Measurements from ENCODE around the gene AGAP2. TPM values are rescaled to one million over a fixed set of nuclear protein-coding genes. Genes with fewer than 3 reads are reported as not detected.

Gene AGAP2
- polyA plus RNA-seq, 1 experiment, result 0.05 TPM

DNA sequence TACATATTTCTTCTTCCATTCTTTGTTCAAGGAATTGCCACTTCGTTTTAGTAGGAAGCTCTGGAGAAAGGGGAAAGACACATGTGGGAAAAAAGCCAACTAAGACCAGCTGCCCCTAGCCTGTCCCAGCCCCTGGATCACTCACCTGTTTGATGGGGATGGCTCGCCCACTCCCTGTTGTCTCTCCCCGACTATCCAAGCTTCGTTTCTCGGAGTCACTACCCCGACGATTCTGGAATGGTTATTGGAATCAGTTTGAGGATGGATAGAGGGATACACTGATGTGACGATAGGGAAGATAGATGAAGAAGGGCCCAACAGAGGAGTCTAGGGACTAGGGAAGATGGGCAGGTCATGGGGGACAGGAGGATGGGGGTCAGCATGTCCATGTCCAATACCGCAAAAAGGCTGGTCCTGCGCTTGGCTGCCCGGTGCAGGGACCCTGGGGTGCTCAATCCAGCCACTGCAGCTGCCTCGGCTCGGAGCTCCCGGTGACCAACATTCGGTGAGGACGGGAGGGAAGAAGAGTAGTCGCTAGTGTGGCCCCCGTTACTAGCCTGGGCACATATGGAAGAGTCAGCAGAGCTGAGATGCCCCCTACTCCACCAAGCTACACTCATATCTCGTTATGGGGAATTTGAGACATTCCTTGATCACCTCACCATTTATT lies 7.0 kb downstream of the AGAP2 start:
- Histone ChIP-seq H3K36me3 (ENCODE audit: control insufficient read depth, insufficient read depth, low read length) (peaks cover 4% of the 10 kb centered on the region), H3K27me3 (ENCODE audit: control insufficient read depth, insufficient read depth, low read length) (peaks cover 17% of the 10 kb centered on the region), H3K4me3 (ENCODE audit: low read depth, low read length) (no peak overlapping the region)
- ChIA-PET POLR2A (no interaction called here), CTCF (interaction anchor here (0.8 to 1.8 kb wide), 3 partner anchors 8 to 172 kb away, joined by 3 to 5 read pairs (median 4); no protein-coding TSS in a partner anchor)
- DNase-seq (ENCODE audit: low read depth), result no peak
- TF ChIP-seq, protein P1, sequence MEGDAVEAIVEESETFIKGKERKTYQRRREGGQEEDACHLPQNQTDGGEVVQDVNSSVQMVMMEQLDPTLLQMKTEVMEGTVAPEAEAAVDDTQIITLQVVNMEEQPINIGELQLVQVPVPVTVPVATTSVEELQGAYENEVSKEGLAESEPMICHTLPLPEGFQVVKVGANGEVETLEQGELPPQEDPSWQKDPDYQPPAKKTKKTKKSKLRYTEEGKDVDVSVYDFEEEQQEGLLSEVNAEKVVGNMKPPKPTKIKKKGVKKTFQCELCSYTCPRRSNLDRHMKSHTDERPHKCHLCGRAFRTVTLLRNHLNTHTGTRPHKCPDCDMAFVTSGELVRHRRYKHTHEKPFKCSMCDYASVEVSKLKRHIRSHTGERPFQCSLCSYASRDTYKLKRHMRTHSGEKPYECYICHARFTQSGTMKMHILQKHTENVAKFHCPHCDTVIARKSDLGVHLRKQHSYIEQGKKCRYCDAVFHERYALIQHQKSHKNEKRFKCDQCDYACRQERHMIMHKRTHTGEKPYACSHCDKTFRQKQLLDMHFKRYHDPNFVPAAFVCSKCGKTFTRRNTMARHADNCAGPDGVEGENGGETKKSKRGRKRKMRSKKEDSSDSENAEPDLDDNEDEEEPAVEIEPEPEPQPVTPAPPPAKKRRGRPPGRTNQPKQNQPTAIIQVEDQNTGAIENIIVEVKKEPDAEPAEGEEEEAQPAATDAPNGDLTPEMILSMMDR (IDR thresholded peaks at IDR 0.05; ENCODE audit: insufficient read depth, low read depth, low read length), result no peak

DNA sequence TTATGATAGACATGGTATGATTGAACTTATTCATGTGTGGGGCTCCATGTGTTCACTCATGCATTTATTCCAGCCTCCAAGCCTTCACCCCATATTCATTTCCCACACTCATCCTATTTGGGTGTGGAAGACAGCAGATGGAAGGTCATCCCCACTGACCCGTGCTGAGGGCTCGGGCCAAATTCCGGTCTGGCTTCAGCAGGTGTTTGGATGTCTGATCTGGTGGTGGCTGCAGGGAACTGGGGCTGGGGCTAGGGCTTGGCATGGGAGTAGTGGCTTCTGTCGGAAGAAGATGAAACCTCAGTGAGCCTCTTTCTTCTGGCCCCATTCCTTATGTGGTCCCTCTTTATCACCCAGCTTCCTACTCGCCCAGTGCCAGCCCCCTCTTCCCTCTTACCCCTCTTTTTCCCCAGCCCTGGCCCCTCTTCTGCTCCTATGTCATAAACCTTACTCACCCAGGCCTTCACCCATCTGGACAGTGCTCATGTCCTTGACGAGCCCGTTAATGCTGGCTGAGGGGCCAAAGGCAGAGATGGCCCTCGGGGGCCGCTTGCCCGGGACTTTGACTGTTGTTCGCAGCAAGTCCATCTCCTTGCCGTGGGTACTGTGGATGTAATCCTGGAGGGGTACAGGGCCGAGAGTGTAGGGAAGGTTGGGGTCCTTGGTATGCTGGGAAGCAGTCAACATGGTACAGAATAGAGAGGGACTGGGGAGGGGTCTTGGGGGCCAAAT lies 8.0 kb downstream of the AGAP2 start:
- no peak for DNase-seq (ENCODE audit: low read depth)
- POLR2A ChIA-PET, result no interaction called here
- CTCF ChIA-PET, result interaction anchor here (1.8 kb wide), 1 partner anchor 10 kb away, joined by 5 read pairs; no protein-coding TSS in a partner anchor
- Histone ChIP-seq H3K36me3 (ENCODE audit: control insufficient read depth, insufficient read depth, low read length) (peaks cover 4% of the 10 kb centered on the region), H3K4me3 (ENCODE audit: low read depth, low read length) (no peak overlapping the region), H3K27me3 (ENCODE audit: control insufficient read depth, insufficient read depth, low read length) (peaks cover 11% of the 10 kb centered on the region)
- TF ChIP-seq, protein P1 (IDR thresholded peaks at IDR 0.05; ENCODE audit: insufficient read depth, low read depth, low read length), result no peak

DNA sequence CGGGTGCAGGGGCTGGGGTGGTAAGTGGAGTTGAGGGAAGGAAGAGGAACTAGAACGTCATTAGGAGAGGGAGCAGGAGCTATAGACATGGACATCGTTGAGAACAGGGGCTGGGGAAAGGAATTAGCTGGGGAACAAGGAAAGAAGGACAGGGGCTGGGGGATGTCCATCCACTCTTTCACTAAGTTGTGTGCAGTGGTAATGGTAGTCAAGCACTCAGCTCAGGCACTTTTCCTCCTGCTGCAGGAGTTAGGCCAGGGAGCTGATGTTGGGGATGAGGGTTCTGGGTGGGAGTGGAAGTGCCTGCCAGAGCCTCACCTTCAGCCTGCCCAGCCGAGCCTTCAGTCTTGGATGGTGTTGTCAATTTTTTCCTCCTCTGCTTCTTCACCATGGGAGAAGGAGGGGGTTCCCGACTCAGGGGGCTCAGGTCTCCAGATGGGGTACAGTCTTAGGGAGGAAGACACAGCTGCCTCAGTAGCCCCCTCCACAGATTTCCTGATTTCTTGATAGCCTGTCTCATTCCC lies 9.2 kb downstream of the AGAP2 start:
- peaks cover 4% of the 10 kb centered on the region for H3K36me3 ChIP-seq (ENCODE audit: control insufficient read depth, insufficient read depth, low read length)
- ChIA-PET CTCF (interaction anchor here (1.4 kb wide), 1 partner anchor 271 kb away, joined by 4 read pairs; no protein-coding TSS in a partner anchor), POLR2A (no interaction called here)
- H3K27me3 ChIP-seq (ENCODE audit: control insufficient read depth, insufficient read depth, low read length), result peaks cover 7% of the 10 kb centered on the region
- no peak overlapping the region for H3K4me3 ChIP-seq (ENCODE audit: low read depth, low read length)
- no peak for DNase-seq (ENCODE audit: low read depth)
- TF ChIP-seq, protein P1 (IDR thresholded peaks at IDR 0.05; ENCODE audit: insufficient read depth, low read depth, low read length), result no peak

DNA sequence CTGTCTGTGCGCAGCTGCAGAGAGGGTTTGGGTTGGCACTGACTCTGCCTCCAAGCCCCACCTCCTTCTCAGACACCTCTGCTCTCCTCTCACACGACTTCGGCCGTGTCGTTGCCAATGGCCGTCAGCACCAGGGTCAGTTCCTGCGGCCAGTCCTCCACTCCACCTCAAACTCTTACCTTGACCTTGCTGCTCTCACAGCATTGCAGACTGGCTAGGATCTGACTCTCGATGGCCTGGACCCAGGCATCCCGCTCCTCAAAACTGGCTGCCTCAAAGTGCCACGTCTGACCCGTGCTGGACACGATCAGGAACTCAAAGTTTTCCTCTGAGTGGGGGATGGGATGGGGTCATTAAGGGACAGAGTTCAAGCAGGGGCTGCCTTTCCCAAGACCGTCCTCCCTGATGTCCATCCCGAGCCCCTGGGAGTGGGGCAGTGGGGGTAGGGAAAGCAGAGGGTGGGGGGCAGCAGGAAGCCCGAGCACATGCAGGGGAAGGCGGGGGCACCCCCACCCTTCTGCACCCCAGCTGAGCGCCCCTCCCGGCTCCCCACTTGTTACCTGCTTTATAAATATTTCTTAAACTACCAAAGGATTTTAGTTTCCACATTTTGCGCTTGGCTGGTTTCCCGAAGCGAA lies 10.7 kb downstream of the AGAP2 start:
- ChIA-PET POLR2A (no interaction called here), CTCF (interaction anchor here (2.3 to 2.9 kb wide), 2 partner anchors 17 to 34 kb away, joined by 9 to 14 read pairs; partner anchors contain the start of genes OS9 and TSPAN31)
- peaks cover 4% of the 10 kb centered on the region for H3K36me3 ChIP-seq (ENCODE audit: control insufficient read depth, insufficient read depth, low read length)
- TF ChIP-seq, protein P1 (IDR thresholded peaks at IDR 0.05; ENCODE audit: insufficient read depth, low read depth, low read length), result no peak
- no peak for DNase-seq (ENCODE audit: low read depth)
- peaks cover 3% of the 10 kb centered on the region; the same call in 1 of the 2 replicates for H3K27me3 ChIP-seq (ENCODE audit: control insufficient read depth, insufficient read depth, low read length)
- no peak overlapping the region for H3K4me3 ChIP-seq (ENCODE audit: low read depth, low read length)
